PC-3 (cell line): ENCODE measurements around the gene PRKRIP1.
"Not testable (repeated sequence)": the region's sequence is repeated elsewhere in the genome, so short reads cannot be mapped to it uniquely, and the experiment has no call there.

Experiments used
- CTCF ChIP-seq: fragments of 300-600 bp; sonication (generic); conservative IDR thresholded peaks from 2 replicates; pipeline ENCODE4 v1.5.1; 2017; ENCODE audit warnings: antibody characterized with exemption, low read depth, mild to moderate bottlenecking, low read length
- EZH2 ChIP-seq: fragments of 300-600 bp; sonication (generic); IDR thresholded peaks from one replicate; pipeline ENCODE4 v1.6.1; 2017; ENCODE audit warnings: antibody characterized with exemption, mild to moderate bottlenecking, low read length; ENCODE audit not compliant: unreplicated experiment
- EZH2phosphoT487 ChIP-seq: fragments of 300-600 bp; sonication (generic); IDR thresholded peaks from 2 replicates; pipeline ENCODE4 v1.6.1; 2018; ENCODE audit warnings: mild to moderate bottlenecking, antibody characterized with exemption, low read length, borderline replicate concordance

GRCh38 chr7:102356344-102356743, 39.8 kb upstream of the PRKRIP1 start, which contains the start of gene SPDYE6:
- not testable (repeated sequence) for TF ChIP-seq CTCF, EZH2, EZH2phosphoT487
